Chondrocyte (in vitro differentiated cells): ENCODE results near the gene COMMD1. TPM values are rescaled to one million over a fixed set of nuclear protein-coding genes. Genes with fewer than 3 reads are reported as not detected.

ENCODE experiments used
- DNase-seq: peaks from one replicate; pipeline ENCODE4 v3.0.0; 2021; ENCODE audit warnings: mixed read lengths, low spot score
- H3K27ac Mint-ChIP-seq: one replicate; pipeline ENCODE4 v1.8.0; 2021; ENCODE audit warnings: mild to moderate bottlenecking, moderate library complexity, mixed read lengths; ENCODE audit not compliant: unreplicated experiment
- H3K27me3 Mint-ChIP-seq: 2 replicates; pipeline ENCODE4 v1.8.0; 2021; ENCODE audit warnings: low read depth, mixed read lengths
- H3K36me3 Mint-ChIP-seq: 2 replicates; pipeline ENCODE4 v1.8.0; 2021; ENCODE audit warnings: low read depth, mixed read lengths
- H3K4me1 Mint-ChIP-seq: 2 replicates; pipeline ENCODE4 v1.8.0; 2021; ENCODE audit warnings: low read depth, mild to moderate bottlenecking, mixed read lengths
- H3K4me3 Mint-ChIP-seq: one replicate; pipeline ENCODE4 v1.8.0; 2021; ENCODE audit warnings: mild to moderate bottlenecking, moderate library complexity, mixed read lengths; ENCODE audit not compliant: unreplicated experiment
- H3K9me3 Mint-ChIP-seq: 2 replicates; pipeline ENCODE4 v1.8.0; 2021; ENCODE audit warnings: low read depth, mixed read lengths
- total RNA-seq: library from RNA; stranded (reverse); gene quantifications from 3 replicates; pipeline ENCODE4 v1.2.1, GENCODE V29; 2021
- TF ChIP-seq, protein P1 (sequence below): fragments of 200-600 bp; sonication (generic); IDR thresholded peaks from 2 replicates; pipeline ENCODE4 v1.5.0; 2021; ENCODE audit warnings: antibody characterized with exemption, mild to moderate bottlenecking, moderate library complexity

The COMMD1 gene
- total RNA-seq, 1 donor from 2014 or later, result 37.0 TPM

DNA sequence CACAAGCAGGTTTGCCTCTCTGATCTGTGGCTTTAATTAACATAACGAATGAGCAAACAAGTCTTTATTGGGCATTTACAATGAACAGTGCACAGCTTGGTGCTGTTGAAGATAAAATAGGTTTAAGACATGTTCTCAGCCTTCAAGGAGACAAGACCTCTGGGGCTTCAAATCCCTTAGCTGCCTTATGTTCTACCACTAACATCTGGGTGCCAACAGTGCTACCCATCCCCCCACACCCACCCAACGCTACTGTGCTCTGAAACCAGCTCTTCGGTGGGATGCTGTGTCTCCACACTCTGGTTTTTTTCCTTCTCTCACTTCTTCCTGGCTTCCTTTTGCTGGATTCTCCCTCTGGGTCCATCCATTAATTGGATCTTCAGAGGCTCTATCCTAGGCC lies 276.4 kb downstream of the COMMD1 start:
- TF ChIP-seq, protein P1, sequence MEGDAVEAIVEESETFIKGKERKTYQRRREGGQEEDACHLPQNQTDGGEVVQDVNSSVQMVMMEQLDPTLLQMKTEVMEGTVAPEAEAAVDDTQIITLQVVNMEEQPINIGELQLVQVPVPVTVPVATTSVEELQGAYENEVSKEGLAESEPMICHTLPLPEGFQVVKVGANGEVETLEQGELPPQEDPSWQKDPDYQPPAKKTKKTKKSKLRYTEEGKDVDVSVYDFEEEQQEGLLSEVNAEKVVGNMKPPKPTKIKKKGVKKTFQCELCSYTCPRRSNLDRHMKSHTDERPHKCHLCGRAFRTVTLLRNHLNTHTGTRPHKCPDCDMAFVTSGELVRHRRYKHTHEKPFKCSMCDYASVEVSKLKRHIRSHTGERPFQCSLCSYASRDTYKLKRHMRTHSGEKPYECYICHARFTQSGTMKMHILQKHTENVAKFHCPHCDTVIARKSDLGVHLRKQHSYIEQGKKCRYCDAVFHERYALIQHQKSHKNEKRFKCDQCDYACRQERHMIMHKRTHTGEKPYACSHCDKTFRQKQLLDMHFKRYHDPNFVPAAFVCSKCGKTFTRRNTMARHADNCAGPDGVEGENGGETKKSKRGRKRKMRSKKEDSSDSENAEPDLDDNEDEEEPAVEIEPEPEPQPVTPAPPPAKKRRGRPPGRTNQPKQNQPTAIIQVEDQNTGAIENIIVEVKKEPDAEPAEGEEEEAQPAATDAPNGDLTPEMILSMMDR, result no peak
- Mint-ChIP-seq H3K4me3 (no peak overlapping the region), H3K9me3 (peaks cover 2% of the 10 kb centered on the region), H3K27me3 (no peaks in the 10 kb centered on the region), H3K4me1 (peaks cover 5% of the 10 kb centered on the region), H3K36me3 (no peaks in the 10 kb centered on the region), H3K27ac (no peak overlapping the region)
- no peak for DNase-seq

DNA sequence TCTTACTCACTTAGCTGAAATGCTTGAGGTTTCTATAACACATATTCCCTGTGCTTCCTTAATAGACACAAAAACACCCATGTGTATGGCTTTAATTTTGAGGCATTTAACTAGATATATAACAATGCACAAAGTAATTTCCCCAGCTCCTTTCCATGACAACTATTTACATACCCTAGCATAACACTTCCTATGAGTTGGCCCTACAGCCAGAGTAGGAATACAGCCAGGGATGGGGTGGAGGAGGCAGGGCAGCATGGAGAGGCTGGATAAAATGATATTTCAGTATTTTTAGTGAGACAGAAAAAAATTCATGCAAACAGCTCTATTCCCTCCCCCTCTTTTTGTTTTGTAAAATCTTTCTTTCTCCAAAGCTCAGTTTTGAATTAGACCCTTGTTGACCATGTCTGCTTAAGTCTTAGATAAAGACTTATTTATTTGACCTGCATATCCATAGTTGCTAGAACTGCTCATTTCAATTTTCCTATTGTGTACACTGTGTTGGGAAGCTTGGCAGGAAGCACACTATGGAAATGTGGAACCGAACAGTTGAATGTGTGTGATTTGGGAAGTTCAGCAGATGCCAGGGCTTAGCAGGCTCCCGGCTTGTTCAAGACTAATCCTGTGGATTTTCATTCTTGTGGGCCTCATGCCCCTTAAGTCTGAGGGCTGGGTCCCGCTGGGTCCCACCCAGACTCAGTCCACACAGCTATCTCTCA lies 279.2 kb downstream of the COMMD1 start:
- peaks cover 2% of the 10 kb centered on the region for H3K9me3 Mint-ChIP-seq
- no peak overlapping the region for H3K4me3 Mint-ChIP-seq
- no peak overlapping the region for H3K27ac Mint-ChIP-seq
- DNase-seq, result no peak
- H3K4me1 Mint-ChIP-seq, result no peaks in the 10 kb centered on the region
- H3K27me3 Mint-ChIP-seq, result peaks cover 2% of the 10 kb centered on the region
- peaks cover 2% of the 10 kb centered on the region for H3K36me3 Mint-ChIP-seq
- TF ChIP-seq, protein P1, result no peak

Other genes with a start within 250 kb of the COMMD1 start
- gene FAM161A, start 51.6 kb upstream of the COMMD1 start, total RNA-seq, result 2.9 to 3.6 TPM (median 3.5 TPM) in 3 replicates
- gene CCT4, start 17.0 kb upstream of the COMMD1 start, total RNA-seq, result 109 to 121 TPM (median 118 TPM) in 3 replicates